GM18502 (cell line): ENCODE measurements around the gene RSBN1.
"Not testable (repeated sequence)": the region's sequence is repeated elsewhere in the genome, so short reads cannot be mapped to it uniquely, and the experiment has no call there.

Source experiments
- ATAC-seq: cut with Tn5 transposase; IDR thresholded peaks from one replicate; pipeline ENCODE4 v1.9.1; 2021; ENCODE audit warnings: mild to moderate bottlenecking; ENCODE audit not compliant: unreplicated experiment, poor library complexity

The RSBN1 gene

GRCh38 chr1:113783254-113784103, 28.8 kb downstream of the RSBN1 start:
- peak; percentile 67 for ATAC-seq

GRCh38 chr1:113782406-113782805, 29.9 kb downstream of the RSBN1 start:
- no peak for ATAC-seq

- ATAC-seq, result peak; percentile 52
Observed at GRCh38 chr1:113780374-113781146, 31.7 kb downstream of the RSBN1 start.

GRCh38 chr1:113779542-113779941, 32.7 kb downstream of the RSBN1 start:
- no peak for ATAC-seq

GRCh38 chr1:113777561-113777960, 34.7 kb downstream of the RSBN1 start:
- no peak for ATAC-seq

GRCh38 chr1:113770031-113770430, 42.2 kb downstream of the RSBN1 start:
- ATAC-seq, result no peak

- no peak for ATAC-seq
Observed at GRCh38 chr1:113769601-113769970, 42.7 kb downstream of the RSBN1 start.

- no peak for ATAC-seq
Observed at GRCh38 chr1:113768916-113769600, 43.2 kb downstream of the RSBN1 start.

GRCh38 chr1:113765306-113766230, 46.7 kb downstream of the RSBN1 start:
- no peak for ATAC-seq

GRCh38 chr1:113763661-113764060, 48.6 kb downstream of the RSBN1 start:
- ATAC-seq, result no peak

GRCh38 chr1:113761937-113762336, 50.3 kb downstream of the RSBN1 start:
- no peak for ATAC-seq

- no peak for ATAC-seq
Observed at GRCh38 chr1:113760102-113761080, 51.9 kb downstream of the RSBN1 start.

- peak; percentile 88 for ATAC-seq
Observed at GRCh38 chr1:113759333-113760101, 52.8 kb downstream of the RSBN1 start, which contains the start of gene PHTF1. Gene PHTF1 (minus strand): TSS chr1:113759486. CDS start chr1:113758703, 783 bp downstream.

GRCh38 chr1:113758631-113759332, 53.5 kb downstream of the RSBN1 start:
- peak; percentile 68 for ATAC-seq

GRCh38 chr1:113756461-113756860, 55.8 kb downstream of the RSBN1 start:
- ATAC-seq, result no peak

- ATAC-seq, result not testable (repeated sequence)
Observed at GRCh38 chr1:113753333-113753732, 58.9 kb downstream of the RSBN1 start.

GRCh38 chr1:113751516-113751915, 60.8 kb downstream of the RSBN1 start:
- ATAC-seq, result no peak
